Colon (tissue), 2 donors: ENCODE measurements around the gene OR2V1.
"Not testable (repeated sequence)": the region's sequence is repeated elsewhere in the genome, so short reads cannot be mapped to it uniquely, and the experiment has no call there.

Experiments used
- FAIRE-seq: peaks from 2 replicates; lab custom pipeline; 2012; peaks lifted over from hg19 to GRCh38; lab: Jason Lieb, UNC
- donor health status: control.
- donor health status: control.

The OR2V1 gene

GRCh38 chr5:181130832-181131496 lies at the start of gene OR2V1:
TSS of gene OR2V1 (minus strand) at chr5:181131169. CDS start at chr5:181125304, 5,865 bp downstream.
- no peak for FAIRE-seq

GRCh38 chr5:181177559-181177958 lies 46.6 kb upstream of the OR2V1 start:
- FAIRE-seq, result not testable (repeated sequence)

GRCh38 chr5:181176254-181176952 lies 45.4 kb upstream of the OR2V1 start:
- FAIRE-seq, result no peak

- no peak for FAIRE-seq
These were observed 42.7 kb upstream of the OR2V1 start for GRCh38 chr5:181173420-181174342.

- FAIRE-seq, result no peak
These were observed 42.1 kb upstream of the OR2V1 start for GRCh38 chr5:181173027-181173419.

GRCh38 chr5:181171782-181172181 lies 40.8 kb upstream of the OR2V1 start:
- no peak for FAIRE-seq

DNA sequence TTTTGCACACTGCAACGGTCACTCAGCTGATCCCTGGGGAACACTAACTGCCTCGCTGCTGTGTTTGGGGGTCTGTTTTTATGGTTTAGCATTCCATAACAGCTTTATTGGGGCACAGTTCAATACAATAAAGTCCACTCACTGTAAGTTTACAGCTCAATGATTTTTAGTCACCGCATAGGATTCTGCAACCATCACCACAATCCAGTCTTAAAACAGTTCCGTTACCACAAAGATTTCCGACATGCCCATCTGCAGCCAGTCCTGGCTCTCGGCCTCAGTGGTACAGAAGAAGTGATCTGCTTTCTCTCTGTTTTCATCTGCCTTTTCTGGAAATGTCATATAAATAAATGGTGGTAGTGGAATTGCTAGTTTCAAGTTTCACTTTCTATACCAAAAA lies 40.0 kb upstream of the OR2V1 start:
- no peak for FAIRE-seq

GRCh38 chr5:181170237-181170825 lies 39.4 kb upstream of the OR2V1 start:
- FAIRE-seq, result no peak

DNA sequence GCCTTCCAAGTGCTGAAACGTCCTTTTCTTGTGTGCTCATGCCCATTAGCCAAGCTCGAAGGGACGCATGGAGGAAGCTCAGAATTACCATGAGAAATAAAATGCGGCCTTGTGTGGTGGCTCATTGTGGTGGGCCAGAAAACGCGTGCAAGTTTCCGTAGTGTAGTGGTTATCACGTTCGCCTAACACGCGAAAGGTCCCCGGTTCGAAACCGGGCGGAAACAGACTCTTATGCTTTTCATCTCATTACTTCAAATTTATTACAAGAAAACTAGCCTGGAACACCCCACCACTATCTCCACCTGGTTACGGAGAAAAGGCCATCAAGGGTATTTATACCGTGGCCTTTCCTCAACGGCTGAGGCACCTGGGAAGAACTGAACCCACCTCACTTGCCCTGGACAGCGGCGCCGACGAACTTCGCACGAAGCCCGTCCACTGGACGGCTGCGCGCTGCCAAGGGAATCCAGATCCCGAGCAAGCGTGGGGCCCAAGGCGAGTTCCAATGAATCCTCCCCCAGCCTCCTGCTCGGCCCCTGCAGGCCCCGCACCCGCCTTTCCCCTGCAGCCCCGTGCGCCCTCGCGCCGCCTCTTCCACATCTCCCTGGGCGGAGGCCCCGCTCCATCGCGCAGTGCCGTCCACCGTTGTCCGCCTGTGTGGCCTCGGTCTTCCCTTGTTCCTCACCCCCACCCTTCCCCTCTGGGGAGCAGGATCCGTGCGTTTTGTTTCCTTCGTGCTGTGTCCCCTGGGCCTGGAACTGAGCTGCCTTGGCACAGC lies 38.7 kb upstream of the OR2V1 start:
- not testable (repeated sequence) for FAIRE-seq

DNA sequence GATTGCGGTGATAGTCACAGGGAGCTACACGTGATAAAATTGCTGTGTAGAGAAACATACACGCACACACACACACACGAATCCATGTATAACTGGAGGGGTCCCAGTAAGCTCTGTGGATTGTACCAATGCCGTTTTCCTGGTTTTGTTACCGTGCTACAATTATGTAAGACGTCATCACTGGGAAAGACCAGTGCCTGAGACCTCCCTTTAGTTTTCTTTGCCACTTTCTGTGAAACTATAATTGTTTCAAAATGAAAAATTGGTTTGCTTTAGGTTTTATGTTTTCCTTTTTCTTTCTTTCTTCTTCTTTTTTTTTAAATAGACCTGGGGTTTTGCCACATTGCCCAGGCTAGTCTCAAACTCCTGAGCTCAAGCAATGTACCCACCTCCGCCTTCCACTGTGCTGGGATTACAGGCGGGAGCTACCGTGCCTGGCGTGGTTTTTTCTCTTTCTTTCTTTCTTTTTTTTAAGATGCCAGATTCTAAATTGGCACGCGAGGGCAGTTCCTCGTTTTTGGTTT lies 37.7 kb upstream of the OR2V1 start:
- FAIRE-seq, result no peak

GRCh38 chr5:181167814-181168488 lies 37.0 kb upstream of the OR2V1 start:
- no peak for FAIRE-seq

DNA sequence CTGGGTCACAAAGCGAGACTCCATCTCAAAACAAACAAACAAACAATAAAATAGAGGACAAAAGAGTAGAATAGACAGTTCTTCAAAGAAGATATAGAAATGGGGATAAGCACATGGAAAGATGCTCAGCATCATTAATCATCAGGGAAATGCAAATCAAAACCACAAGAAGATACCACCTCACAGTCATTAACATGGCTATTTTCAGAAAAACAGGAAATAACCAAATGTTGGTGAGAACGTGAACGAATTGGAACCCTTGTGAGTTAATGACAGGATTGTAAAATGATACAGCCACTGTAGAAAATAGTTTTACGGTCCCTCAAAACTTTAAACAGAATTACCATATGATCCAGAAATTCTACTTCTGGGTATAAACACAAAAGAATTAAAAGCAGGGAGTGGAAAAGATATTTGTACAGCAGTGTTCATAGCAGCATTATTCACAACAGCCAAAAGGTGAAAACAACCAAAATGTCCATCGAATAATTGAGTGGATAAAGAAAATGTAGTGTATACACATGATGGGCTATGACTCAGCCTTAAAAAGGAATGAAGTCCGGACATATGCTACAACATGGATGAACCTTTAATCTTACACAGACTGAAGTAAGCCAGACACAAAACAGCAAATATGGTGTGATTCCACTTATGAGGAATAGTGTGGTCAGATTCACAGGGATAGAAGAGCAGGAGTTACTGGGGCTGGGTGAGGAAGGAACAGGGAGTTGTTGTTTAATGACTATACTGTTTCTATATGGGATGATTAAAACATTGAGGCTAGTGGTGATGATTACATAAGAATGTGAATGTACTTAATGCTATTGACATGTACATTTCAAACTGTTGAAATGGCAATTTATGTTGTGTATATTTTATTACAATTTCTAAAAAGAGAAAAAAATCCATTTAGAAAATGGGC lies 36.1 kb upstream of the OR2V1 start:
- no peak for FAIRE-seq

- FAIRE-seq, result no peak
These were observed 33.3 kb upstream of the OR2V1 start for GRCh38 chr5:181164076-181164952.

GRCh38 chr5:181163487-181164075 lies 32.6 kb upstream of the OR2V1 start:
- FAIRE-seq, result no peak

DNA sequence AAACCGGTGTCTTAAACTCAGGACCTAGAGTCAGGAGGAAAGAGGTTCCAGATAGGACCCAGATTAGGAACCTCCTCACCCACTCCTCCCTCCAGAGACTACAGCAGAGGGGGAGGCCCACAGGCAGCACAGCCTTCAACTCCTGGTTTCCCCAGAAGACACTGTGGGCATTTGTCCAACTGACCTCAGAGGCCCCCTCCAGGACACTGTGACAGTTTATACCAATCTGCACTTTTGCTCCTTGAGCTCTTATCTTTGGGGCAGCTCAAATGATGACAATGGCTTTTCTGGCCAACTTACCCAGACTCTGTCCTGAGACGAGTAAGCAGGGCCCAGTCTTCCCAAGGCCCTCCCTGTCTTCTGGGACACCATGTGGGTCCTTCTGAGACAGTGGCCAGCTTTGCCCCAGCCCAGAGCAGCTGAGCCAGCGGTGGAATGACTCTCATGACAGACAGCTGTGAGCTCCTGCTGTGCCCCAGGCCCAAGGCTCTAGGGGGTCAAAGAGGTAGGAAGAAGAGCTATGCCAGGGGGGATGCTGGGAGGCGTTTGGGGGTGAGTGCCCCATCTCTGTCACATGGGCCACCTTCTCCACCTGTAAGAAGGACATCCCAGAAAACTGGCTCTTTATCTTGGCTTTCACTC lies 30.7 kb upstream of the OR2V1 start:
- no peak for FAIRE-seq

DNA sequence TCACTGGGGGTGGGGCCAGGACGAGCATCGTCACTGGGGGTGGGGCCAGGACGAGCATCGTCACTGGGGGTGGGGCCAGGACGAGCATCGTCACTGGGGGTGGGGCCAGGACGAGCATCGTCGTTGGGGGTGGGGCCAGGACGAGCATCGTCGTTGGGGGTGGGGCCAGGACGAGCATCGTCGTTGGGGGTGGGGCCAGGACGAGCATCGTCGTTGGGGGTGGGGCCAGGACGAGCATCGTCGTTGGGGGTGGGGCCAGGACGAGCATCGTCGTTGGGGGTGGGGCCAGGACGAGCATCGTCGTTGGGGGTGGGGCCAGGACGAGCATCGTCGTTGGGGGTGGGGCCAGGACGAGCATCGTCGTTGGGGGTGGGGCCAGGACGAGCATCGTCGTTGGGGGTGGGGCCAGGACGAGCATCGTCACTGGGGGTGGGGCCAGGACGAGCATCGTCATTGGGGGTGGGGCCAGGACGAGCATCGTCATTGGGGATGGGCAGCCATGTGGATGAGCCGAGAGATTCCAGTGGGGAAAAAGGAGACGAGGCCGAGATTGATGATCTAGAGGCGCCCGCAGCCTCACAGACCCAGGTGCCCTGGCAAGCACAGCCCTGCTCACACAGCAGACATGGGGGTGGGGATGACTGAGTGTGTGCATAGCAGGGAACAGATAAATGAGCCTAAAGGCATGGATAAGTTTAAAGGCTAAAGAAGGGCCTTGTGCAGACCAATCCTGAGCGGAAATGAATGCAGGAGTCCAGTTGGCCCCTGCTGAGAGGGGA lies 30.0 kb upstream of the OR2V1 start:
- not testable (repeated sequence) for FAIRE-seq
